SH-SY5Y (cell line): Measurements from ENCODE around the gene FAM184A.

Source experiments
- GATA2 ChIP-seq: IDR thresholded peaks from 2 replicates; pipeline ENCODE4 v1.6.1; 2011; ENCODE audit warnings: mild to moderate bottlenecking, low read depth, low read length
- GATA3 ChIP-seq: IDR thresholded peaks from 2 replicates; pipeline ENCODE4 v1.6.1; 2011; ENCODE audit warnings: low read depth, mild to moderate bottlenecking, low read length, moderate library complexity

GRCh38 chr6:119055069-119055468, 23.4 kb downstream of the FAM184A start:
- TF ChIP-seq GATA3 = no peak
- no peak for TF ChIP-seq GATA2
